Left hindlimb (tissue), 1 donor: ENCODE results near the gene DLGAP1.

Experiments used
- DNase-seq: peaks from one replicate; pipeline ENCODE4 v3.0.0-alpha.2; 2018

DLGAP1 gene

DNA sequence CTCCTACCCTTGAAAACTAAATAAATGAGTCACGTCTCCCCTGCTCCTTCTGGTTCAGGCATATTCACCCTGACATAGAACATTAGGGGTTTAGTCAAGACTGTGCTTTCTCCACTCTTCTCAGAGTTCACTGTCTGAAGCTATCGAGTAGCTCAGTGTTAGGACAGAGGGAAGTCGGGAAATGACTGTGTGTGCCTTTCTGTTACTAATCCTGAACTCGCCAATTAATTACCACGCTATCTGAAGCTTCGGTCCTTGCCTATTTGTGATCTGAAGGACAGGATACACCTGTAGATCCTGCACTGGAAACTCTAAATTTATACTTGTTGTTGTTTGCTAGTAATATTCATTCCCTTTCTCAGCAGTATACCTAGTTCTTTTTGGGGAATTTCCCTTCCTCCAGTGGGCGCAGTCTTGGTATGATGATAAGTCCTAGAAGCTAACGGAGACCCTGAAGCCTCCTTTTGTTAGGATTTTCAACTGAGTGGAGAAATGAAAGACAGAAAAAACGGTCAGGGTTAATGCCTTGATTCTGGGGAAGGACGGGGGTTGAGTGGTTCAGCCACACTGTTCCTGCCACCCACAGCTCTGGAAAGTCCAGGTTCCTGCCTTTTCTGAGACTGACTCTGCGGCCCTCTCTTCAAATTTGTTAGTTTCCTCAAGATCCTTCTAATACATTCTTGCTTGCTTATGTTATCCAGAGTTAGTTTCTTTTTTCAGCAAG is 218.0 kb downstream of the DLGAP1 start:
- DNase-seq = no peak

DNA sequence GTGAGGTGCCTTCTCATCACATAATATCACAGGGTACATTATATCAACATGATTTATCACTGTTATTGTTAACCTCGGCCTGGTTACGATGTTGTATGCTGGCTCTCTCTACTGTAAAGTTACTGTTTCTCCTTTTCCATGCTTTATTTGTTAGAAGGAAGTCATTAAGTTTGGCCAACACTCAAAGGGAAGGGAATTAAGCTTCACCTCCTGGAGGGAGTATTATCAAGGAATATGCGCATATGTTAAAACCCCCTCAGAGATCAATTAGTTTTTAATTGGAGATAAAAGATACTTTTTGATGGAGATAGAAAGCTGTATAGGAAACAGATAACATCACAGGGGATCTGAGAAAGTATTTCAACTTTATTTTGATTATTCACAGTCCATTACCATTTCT is 221.6 kb downstream of the DLGAP1 start:
- no peak for DNase-seq

- no peak for DNase-seq
Observed at GRCh38 chr18:4232656-4233055, 222.5 kb downstream of the DLGAP1 start.

DNA sequence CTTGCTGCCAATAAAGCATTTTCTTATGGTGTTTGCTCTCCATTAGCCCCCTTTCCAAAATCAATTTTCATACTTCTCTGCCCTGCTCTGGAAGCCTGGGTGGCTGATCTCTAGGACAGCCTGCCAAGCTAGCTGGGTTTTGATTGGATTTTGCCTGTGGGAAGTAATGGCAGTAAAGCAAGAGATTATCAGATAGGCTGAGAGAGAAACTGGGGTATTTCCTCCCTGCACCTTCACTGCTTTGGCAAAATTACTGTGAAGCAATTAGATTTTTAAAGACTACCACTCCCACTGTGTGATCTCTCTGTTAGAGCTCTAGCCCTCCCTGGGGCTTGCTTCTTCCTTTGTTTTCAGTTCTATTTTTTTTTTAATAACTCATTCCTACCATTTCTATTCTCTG is 223.8 kb downstream of the DLGAP1 start:
- DNase-seq = no peak

DNA sequence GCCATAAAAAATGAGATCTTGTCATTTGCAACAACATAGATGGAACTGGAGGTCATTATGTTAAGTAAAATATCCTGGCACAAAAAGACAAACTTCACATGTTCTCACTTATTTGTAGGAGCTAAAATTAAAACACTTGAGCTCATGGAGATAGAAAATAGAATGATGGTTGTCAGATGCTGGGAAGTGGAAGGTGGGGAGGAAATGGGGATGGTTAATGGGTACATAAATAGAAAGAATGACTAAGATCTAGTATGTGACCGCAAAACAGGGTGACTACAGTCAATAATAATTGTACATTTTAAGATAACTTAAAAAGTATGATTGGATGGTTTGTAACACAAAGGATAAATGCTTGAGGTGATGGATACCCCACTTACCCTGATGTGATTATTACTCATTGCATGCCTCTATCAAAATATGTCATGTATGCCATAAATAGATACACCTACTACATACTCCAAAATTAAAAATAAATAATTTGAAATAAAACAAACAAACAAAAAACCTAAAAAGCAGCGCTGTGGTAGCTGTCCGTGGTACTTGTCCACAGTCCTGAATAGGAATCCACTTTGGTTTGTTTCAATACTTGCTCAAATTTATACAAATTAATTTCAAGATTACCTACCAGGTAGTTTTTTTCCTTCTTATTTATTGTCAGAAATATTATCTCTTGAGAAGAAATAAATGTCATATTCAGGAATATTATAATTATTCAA is 224.5 kb downstream of the DLGAP1 start:
- no peak for DNase-seq

- DNase-seq = no peak
Observed at GRCh38 chr18:4224031-4224704, 230.9 kb downstream of the DLGAP1 start.

DNA sequence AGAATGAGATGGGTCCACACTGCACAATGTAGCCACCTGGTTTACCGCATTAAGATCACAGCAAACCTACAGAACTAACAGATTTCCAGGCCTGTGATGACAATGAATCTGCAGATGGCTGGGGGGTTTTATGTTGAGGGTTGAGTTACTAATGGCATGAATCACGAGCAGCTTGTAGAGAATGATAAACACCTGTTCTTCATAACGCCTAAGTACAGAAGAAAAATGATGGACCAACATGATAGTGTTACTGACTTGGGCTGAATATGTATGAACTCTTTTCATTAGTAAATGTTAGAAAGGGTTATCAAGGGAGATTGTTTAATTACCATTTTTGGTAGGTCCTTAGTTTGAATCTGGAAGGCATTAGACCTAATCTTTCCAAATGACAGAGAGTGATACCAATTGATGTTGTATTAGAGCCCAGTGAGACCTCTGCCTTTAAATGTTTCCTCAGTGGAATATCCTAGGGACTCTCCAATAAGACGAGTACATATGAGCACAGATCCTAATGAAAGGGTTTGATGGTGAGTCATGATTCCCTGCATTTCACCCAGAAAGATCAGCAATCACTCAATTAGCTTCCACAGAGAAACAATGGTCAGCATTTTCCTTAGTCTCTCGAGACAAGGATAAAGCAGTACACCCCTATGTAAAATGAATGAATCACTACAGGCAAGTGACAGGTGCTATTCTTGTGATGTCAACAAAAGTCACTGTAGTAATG is 243.8 kb downstream of the DLGAP1 start:
- no peak for DNase-seq

GRCh38 chr18:4208366-4208765 is 246.7 kb downstream of the DLGAP1 start:
- no peak for DNase-seq

DNA sequence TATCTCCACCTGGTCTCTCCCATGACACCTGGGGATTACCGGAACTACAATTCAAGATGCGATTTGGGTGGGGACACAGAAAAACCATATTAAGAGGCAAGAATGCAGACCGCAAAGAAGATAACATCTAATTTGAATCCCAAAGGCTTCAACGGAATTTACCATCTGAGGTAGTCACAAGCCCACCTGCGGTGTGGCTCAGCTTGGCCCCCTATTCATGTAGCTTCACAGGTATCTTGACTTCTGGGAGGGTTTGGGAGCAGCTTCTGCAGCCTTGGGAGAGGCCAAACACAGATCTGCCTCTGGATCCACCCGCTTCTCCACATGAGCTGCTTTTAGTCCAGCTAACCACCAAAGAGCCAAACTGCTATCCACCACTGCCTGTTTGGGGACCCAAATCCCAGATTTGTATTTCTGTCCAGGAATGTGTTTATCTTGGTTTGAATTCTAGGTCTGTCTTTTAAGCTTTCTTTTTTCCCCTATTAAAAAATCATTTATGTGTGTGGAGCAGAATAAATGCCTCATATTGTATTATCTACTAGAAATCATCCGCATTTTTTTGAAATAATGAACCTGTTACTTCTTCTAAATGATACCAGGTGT is 247.6 kb downstream of the DLGAP1 start:
- DNase-seq = no peak

DNA sequence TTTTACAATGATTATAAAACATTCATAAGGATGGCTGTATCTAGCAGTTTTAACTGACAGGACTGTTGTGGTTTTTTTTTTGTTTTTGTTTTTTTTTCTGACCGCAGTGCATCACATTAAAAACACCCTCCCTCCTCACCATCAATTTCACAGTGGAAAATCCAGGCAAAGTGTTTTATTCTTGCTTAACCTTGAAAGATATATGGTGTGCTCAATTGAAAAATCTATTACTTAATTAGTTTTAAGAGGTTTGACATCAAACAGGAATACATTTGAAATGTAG is 250.7 kb downstream of the DLGAP1 start:
- no peak for DNase-seq

DNA sequence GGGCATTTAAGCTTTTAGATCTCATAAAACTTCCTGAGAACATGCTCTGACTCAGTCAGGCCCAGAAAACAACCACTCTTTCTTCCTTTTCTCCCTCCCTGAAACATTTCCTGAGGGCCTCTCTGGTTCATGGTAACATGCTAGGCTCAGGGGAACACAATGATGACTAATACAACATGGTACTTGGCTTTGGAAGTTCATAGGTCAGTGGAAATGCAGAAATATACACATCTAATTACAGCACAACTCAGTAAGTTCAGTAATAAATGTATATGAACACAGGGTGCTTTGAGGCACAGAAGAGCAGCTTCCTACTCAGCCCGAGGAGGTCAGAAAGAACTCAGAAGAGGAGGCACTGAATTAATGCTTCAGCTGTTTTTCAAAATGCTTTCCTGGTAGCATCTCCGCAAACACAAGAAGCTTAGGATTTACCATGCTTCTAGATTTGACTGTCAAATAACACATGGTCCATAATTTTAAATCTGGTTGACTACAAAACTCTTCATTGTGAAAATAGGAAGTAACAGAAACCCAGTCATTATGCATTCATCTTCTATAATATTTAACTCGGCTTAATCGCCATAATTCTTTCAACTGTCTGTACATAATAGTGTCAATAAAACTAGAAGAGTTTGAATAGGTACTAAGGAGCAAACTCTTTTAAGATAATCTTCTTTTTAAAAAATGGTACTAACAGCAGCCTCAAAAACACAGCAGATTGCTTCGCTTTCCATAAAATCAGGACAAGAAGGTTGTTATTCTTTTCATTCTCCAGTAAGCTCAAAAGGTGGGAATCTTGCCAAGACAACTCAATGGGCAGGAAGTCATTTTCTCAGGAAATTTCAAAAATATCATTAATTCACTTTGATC is 251.3 kb downstream of the DLGAP1 start:
- no peak for DNase-seq

GRCh38 chr18:4200399-4200798 is 254.7 kb downstream of the DLGAP1 start:
- DNase-seq = no peak

DNA sequence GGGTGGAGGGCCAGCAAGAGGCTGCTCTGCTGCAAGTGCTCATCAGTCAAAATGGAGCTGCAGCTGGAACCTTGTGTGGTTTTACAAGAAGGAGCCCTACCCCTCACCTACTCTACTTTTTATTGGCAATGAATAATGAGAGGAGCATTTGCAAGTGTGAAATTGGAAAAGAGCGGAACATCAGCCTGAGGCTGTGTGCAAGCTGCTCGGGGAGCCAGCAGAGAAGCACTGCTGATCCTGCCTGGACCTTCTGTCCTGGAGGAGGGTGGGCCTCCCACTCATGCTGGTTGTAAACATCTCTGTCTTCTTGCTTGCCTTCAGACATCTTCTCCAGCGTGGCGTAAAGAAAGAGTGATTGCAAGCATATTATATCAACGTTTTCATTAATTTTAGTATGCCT is 256.2 kb downstream of the DLGAP1 start:
- DNase-seq = no peak

DNA sequence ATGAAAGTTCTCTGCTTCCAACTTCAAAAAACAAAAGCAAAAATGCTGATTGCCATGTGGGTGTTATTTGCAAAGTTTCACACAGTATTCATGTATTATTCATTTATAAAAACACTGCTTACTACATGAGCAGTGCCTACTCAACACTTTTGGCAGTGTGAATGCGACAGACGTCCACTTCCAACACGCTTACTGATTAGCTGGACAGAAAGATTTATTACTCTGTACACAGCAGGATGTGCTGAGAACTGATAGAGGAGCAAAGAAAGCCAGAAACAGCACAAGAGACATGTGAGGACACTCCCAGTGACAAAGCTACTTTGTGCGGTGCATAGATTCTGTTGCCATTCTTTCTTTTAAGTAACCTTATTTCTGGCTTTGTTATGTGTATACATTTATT is 258.8 kb downstream of the DLGAP1 start:
- DNase-seq = no peak

GRCh38 chr18:4193086-4193485 is 262.0 kb downstream of the DLGAP1 start:
- DNase-seq = no peak

GRCh38 chr18:4181882-4182568 is 273.1 kb downstream of the DLGAP1 start:
- no peak for DNase-seq

- no peak for DNase-seq
Observed at GRCh38 chr18:4181086-4181485, 274.0 kb downstream of the DLGAP1 start.

DNA sequence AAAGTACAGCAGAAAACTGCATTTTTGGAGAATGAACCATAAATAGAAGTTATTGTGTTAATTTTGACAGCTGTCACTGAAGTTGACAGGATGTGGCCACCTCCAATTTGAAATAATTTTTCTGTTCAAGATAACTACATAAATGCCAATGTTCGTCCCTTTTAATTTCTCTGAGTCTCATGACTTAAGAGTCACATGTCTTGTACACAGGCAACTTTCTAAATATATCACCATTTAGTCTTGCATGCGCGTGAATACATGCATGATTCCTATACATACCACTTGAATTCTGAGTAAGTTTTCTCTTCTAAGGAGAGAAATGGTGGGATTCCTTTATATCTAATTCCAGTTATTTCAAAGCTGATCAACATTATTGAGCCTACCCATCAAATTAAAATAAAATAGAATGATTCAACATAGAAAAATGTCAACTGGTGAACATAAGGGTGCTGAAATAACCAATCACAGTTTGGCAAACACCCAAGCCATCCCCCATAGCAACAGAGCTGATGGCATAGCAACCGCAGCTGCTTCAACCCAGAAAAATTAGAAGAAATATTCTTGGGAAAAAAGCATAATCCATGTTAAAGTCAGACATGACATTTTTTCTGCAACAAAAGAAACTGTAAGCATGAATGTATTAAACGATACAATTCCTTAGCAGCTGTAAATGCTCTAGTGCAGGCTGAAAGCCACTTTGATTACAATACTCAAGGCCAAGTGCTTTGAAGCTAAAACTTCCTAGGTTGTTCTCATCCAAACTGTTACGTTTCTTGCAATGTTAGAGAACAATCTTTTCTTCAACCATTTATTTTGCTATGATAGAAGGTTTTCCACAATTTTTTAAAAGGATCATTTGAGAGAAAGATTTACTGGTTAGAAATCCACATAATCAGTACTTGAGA is 282.7 kb downstream of the DLGAP1 start:
- no peak for DNase-seq

- no peak for DNase-seq
Observed at GRCh38 chr18:4157352-4157751, 297.8 kb downstream of the DLGAP1 start.

DNA sequence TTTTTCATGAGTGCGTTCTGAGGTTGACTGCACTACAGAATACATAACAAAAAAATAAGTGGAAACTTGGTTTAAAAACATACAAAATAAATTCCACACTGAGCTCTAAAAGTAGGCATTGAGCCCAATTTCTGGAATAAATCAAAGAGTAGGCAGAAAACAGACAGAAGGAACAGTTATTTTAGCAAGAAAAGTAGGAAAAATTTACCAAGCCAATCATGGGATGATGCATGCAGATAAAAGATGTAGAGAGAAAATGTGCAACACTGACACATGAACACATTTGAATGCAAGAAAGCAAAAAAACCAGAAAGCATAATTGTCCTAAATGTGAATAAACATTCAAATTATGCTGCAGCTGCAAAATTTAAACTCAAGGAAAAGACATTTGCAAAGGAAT is 308.3 kb downstream of the DLGAP1 start:
- no peak for DNase-seq
